ENCODE data around the gene GAS7. TPM values are rescaled to one million over a fixed set of nuclear protein-coding genes. Genes with fewer than 3 reads are reported as not detected.

GAS7 gene
- polyA plus RNA-seq, 3 donors = 13.0 to 16.9 (median 16.9) TPM

DNA sequence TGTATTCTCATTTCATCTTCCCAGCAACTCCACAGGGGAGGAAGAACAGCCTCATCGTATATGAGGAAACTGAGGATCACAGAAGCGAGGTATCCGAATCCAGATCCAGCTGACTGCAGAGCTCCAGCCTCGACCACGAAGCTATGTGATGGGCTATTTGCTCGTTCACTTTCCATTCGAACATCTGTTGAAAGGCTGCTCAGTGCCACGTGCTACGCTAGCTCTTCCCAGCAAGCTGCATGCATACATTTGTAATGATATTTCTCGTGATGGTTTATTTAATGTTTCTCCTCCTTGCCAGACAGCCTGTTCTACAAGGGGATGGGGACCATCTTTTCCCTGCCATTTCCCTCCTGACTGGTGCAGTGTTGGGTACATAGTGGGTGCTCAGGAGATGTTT lies 244.9 kb downstream of the GAS7 start:
- DNase-seq (ENCODE audit: extremely low read depth in 1 of 11, low read depth in 9 of 11, low spot score in 4 of 11) = no peak

- DNase-seq (ENCODE audit: extremely low read depth in 1 of 11, low read depth in 9 of 11, low spot score in 4 of 11) = no peak
These were observed 246.6 kb downstream of the GAS7 start for GRCh38 chr17:9951803-9952202.

- no peak for DNase-seq (ENCODE audit: extremely low read depth in 1 of 11, low read depth in 9 of 11, low spot score in 4 of 11)
These were observed 249.5 kb downstream of the GAS7 start for GRCh38 chr17:9948928-9949327.

DNA sequence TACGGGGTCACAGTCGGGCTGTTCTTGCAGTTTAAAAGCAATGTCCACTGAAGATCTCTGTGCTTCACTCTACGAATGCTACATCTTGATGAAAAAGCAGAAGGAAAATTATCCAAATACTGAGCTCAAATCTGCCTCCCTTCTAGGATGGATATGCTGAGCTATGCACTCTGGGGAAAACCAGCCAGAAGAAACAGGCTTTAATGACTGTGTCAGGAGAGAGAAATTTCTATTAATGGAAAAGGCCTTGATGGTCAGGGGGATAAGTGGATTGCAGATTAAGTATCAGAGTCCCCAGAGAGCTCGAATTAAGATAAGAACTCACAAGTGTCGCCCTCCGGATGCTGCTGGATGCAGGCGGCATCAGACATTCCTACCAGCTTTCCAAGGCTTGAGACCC lies 253.7 kb downstream of the GAS7 start:
- no peak for DNase-seq (ENCODE audit: extremely low read depth in 1 of 11, low read depth in 9 of 11, low spot score in 4 of 11)

- DNase-seq (ENCODE audit: extremely low read depth in 1 of 11, low read depth in 9 of 11, low spot score in 4 of 11) = no peak
These were observed 255.1 kb downstream of the GAS7 start for GRCh38 chr17:9943343-9943742.

DNA sequence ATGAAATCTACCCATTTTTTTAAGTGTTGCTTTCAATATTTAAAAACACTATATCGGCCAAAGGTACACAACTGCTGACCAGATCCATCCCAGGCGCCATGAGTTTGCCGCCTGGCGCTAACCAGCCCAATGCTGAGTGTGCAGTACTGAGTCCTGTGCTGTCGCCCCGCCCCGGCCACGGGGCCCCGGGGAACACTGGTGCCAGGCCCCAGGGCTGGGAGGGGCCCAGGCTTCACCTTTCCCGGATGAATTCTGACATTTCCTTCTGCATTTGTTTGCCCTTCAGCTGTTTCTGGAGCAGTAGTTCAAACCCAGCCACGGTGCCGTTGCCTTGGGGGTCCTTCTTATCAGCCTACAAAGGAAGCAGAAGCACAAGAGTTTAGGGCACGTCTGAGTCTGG lies 255.5 kb downstream of the GAS7 start:
- no peak for DNase-seq (ENCODE audit: extremely low read depth in 1 of 11, low read depth in 9 of 11, low spot score in 4 of 11)

DNA sequence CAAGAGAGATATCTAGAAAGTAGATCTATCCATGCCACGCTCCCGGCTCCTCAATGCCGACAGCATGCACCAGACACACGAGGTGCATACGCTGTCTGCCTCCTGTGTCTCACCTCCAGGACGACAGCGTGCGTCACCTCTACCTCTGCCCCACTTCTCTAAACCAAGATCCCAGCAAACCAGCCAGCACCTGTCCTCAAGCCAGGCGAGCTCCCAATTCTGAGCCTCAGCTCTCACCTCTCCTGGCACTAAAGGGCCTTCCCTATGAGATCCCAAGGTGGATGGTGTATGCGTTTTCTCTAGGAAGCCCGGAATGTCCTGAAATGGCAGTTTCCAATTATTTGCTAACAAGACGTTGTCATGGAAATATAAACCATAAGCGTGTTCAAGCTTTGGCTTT lies 257.1 kb downstream of the GAS7 start:
- no peak for DNase-seq (ENCODE audit: extremely low read depth in 1 of 11, low read depth in 9 of 11, low spot score in 4 of 11)

GRCh38 chr17:9940841-9941240 lies 257.6 kb downstream of the GAS7 start:
- no peak for DNase-seq (ENCODE audit: extremely low read depth in 1 of 11, low read depth in 9 of 11, low spot score in 4 of 11)

GRCh38 chr17:9938764-9939163 lies 259.6 kb downstream of the GAS7 start:
- no peak for DNase-seq (ENCODE audit: extremely low read depth in 1 of 11, low read depth in 9 of 11, low spot score in 4 of 11)

DNA sequence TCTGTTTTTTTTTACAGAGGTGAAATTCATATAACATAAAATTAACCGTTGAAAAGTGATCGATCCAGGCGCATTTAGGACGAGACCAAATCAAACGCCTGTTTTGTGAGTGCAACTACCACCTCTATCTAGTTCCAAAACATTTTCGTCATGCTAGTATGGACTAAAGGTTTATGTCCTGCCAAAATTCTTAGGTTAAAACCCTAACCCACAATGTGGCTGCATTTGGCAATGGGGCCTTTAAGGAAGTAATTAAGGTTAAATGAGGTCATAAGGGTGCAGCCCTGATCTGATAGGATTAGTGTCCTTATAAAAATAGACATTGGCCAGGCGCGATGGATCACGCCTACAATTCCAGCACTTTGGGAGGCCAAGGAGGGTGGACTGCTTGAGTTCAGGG lies 260.5 kb downstream of the GAS7 start:
- DNase-seq (ENCODE audit: extremely low read depth in 1 of 11, low read depth in 9 of 11, low spot score in 4 of 11) = no peak

GRCh38 chr17:9937241-9937761 lies 261.1 kb downstream of the GAS7 start:
- no peak for DNase-seq (ENCODE audit: extremely low read depth in 1 of 11, low read depth in 9 of 11, low spot score in 4 of 11)

DNA sequence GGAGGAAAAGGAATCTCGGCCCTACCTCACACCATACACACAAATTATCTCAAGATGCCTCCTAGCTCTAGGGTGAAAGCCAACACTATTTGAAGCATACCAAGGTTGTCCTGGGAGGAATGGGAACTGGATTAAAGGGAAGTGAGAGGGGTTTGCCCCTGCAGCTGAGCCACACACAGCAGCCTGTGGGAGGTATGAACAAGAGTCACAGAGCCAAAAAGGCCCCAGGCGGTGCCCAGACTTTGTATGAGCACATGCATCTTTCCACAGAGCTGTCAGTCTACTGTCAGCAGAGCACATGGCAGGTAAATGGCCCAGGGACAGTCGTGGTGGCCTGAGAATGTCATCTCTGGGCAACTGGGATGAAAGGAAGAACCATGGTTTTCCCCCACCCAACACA lies 262.3 kb downstream of the GAS7 start:
- DNase-seq (ENCODE audit: extremely low read depth in 1 of 11, low read depth in 9 of 11, low spot score in 4 of 11) = no peak

- DNase-seq (ENCODE audit: extremely low read depth in 1 of 11, low read depth in 9 of 11, low spot score in 4 of 11) = no peak
These were observed 263.0 kb downstream of the GAS7 start for GRCh38 chr17:9935408-9935807.

- no peak for DNase-seq (ENCODE audit: extremely low read depth in 1 of 11, low read depth in 9 of 11, low spot score in 4 of 11)
These were observed 264.1 kb downstream of the GAS7 start for GRCh38 chr17:9934331-9934730.

DNA sequence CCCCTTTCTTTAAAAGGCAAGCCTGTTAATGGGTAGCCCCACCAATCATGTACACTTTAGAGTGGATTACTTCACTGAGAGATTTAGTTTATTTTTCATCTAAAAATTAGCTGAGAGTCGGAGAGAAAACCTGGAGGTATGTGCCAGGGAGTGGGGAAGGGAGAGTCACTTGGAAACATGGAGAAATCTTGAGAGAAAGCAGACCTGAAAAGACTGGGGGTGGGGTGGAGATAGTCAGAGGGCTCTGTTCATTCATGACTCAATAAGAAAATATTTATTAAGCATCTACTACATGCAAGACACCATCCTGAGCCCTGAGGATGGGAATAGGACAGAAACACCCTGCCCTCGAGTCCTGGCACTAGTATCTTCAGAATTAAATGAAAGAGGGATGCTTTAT lies 265.9 kb downstream of the GAS7 start:
- no peak for DNase-seq (ENCODE audit: extremely low read depth in 1 of 11, low read depth in 9 of 11, low spot score in 4 of 11)

GRCh38 chr17:9931144-9931741 lies 267.2 kb downstream of the GAS7 start:
- no peak for DNase-seq (ENCODE audit: extremely low read depth in 1 of 11, low read depth in 9 of 11, low spot score in 4 of 11)

DNA sequence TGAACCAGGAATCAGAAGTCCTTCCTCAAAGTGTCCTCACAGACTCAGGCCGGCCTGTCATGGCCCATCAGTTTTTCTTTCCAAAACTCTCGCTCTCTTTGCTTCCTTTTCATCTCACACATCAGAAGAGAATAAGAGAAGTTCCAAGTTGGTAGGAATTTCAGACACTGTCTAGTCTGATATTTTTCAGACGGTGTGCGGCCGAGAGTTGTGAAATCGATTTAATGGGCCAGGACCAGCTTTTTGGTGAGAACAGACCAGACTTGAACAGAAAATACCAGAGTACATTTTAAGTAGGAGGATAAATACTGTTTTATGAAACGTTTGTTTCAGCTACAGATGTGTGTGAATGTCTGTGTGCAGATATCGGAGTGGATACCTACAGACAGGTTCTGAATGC lies 268.5 kb downstream of the GAS7 start:
- DNase-seq (ENCODE audit: extremely low read depth in 1 of 11, low read depth in 9 of 11, low spot score in 4 of 11) = no peak

DNA sequence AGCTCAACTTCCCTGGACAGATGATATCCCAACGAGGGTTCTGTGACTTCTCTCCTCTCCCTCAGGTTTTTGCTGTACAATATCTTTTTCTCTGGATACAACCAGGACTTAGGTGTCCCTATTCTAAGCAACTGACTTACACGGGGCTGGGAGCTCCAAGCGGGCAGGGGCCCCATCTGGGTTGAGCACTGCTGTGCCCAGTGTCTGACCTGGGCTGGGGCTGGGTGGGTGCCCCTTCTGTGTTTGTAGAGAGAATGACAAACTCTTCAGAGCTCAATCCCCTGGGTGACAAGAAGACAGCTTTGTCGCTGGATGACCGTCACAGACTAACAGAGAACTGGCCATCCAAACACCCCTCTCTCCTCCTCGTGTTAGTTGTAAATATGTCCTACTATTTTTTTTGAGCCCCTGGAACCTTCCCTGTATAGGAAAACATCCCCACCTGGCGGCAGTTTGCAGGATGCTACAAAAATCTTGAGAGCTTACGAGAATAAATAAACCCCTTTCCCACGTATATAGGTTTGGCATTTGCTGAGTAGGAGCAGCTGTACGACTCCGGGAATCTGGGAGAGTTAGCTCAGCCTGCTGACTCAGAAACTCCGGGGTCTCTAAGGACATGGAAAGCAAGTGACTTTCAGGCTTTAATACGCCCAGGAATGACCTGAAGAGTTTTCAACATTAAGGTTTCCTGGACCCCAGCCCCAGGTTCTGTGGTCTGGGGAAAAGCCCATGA lies 269.6 kb downstream of the GAS7 start:
- DNase-seq (ENCODE audit: extremely low read depth in 1 of 11, low read depth in 9 of 11, low spot score in 4 of 11) = peak; percentile 47 to 75 (median 60)

- no peak for DNase-seq (ENCODE audit: extremely low read depth in 1 of 11, low read depth in 9 of 11, low spot score in 4 of 11)
These were observed 272.1 kb downstream of the GAS7 start for GRCh38 chr17:9926150-9926804.

- DNase-seq (ENCODE audit: extremely low read depth in 1 of 11, low read depth in 9 of 11, low spot score in 4 of 11) = no peak
These were observed 272.9 kb downstream of the GAS7 start for GRCh38 chr17:9925457-9925856.

All from renal cortex interstitium (tissue), 11 donors.